Measurements from ENCODE around the gene STATH. TPM values are rescaled to one million over a fixed set of nuclear protein-coding genes. Genes with fewer than 3 reads are reported as not detected.

The STATH gene
- total RNA-seq, 4 donors from 2014 or later: not detected

DNA sequence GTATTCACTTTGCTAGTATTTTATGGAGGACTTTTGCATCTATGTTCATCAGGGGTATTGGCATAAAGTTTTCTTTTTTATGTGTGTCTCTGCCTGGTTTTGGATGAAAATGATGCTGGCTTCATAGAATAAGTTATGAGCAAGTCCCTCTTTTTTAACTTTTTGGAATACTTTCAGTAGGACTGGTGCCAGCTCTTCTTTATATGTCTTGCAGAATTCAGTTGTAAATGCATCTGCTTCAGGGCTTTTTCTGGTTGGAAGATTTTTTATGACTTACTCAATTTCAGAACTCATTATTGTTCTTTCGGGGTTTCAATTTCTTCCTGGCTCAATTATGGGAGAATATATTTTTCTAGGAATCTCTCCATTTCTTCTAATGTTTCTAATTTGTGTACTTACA, 21.1 kb upstream of the STATH start:
- Histone ChIP-seq H3K36me3 (no peaks in the 10 kb centered on the region), H3K27ac (no peak overlapping the region), H3K9me3 (no peaks in the 10 kb centered on the region), H3K4me1 (no peaks in the 10 kb centered on the region), H3K4me3 (no peak overlapping the region), H3K27me3 (no peaks in the 10 kb centered on the region)
- WGBS, 2 donors (ENCODE audit: low coverage in 1 of 2): 57 to 59% methylated on average over 1 of the region's 1 CpG
- TF ChIP-seq POLR2AphosphoS5 (IDR thresholded peaks at IDR 0.05): no peak
- no peak for ATAC-seq

DNA sequence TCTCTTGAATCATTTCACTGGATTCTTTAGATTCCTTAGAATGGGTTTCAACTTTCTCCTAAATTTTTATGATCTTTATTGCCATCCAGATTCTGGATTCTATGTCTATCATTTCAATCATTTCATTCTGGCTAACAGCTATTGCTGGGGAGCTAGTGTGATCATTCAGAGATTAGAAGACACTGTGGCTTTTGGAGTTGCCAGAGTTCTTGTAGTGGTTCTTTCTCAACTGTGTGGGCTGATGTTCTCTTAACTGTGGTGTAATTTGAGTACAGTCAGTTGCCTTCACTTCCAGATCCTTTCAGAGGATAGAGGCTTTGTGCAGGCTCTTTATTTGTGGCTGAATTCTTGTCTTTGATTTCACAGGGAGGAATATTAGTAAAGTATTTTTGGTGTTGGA, 18.2 kb upstream of the STATH start:
- Histone ChIP-seq H3K9me3 (no peaks in the 10 kb centered on the region), H3K27me3 (no peaks in the 10 kb centered on the region), H3K4me1 (no peaks in the 10 kb centered on the region), H3K36me3 (no peaks in the 10 kb centered on the region), H3K4me3 (no peak overlapping the region), H3K27ac (no peak overlapping the region)
- TF ChIP-seq, protein P1, sequence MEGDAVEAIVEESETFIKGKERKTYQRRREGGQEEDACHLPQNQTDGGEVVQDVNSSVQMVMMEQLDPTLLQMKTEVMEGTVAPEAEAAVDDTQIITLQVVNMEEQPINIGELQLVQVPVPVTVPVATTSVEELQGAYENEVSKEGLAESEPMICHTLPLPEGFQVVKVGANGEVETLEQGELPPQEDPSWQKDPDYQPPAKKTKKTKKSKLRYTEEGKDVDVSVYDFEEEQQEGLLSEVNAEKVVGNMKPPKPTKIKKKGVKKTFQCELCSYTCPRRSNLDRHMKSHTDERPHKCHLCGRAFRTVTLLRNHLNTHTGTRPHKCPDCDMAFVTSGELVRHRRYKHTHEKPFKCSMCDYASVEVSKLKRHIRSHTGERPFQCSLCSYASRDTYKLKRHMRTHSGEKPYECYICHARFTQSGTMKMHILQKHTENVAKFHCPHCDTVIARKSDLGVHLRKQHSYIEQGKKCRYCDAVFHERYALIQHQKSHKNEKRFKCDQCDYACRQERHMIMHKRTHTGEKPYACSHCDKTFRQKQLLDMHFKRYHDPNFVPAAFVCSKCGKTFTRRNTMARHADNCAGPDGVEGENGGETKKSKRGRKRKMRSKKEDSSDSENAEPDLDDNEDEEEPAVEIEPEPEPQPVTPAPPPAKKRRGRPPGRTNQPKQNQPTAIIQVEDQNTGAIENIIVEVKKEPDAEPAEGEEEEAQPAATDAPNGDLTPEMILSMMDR (IDR thresholded peaks at IDR 0.05): no peak
- TF ChIP-seq EP300 (IDR thresholded peaks at IDR 0.05): no peak
- TF ChIP-seq POLR2AphosphoS5 (IDR thresholded peaks at IDR 0.05): no peak
- no peak for TF ChIP-seq POLR2A (IDR thresholded peaks at IDR 0.05)
- no peak for ATAC-seq

DNA sequence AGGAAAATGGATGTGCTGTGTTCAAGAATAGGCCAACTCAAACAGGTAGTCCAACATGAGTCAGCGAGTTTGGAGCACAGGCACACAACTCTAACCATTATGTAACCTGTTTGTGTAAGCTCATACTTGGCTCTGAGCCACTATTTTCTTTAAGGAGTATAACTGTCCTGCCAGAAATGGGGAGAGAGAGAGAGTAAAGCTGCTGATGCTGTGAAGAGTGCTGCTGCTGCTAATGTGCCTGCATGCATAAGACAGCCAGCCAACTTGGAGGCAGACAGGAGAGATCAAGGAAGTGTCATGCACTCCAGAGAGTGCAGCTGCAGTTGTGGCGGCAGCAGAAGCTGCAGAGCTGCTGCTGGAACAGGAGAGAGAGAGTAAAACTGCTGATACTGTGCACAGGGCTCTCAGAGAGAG, 11.7 kb upstream of the STATH start:
- Histone ChIP-seq H3K9me3 (no peaks in the 10 kb centered on the region), H3K4me1 (peaks cover 0 to 11% (median 0%) of the 10 kb centered on the region in 3 donors), H3K27me3 (no peaks in the 10 kb centered on the region), H3K27ac (no peak overlapping the region), H3K4me3 (no peak overlapping the region), H3K36me3 (no peaks in the 10 kb centered on the region)
- WGBS, 2 donors (ENCODE audit: low coverage in 1 of 2): 13 to 15% methylated on average over 2 of the region's 2 CpGs
- no peak for TF ChIP-seq POLR2AphosphoS5 (IDR thresholded peaks at IDR 0.05)
- no peak for TF ChIP-seq EP300 (IDR thresholded peaks at IDR 0.05)
- no peak for TF ChIP-seq POLR2A (IDR thresholded peaks at IDR 0.05)
- TF ChIP-seq, protein P1 (IDR thresholded peaks at IDR 0.05): no peak
- peak; percentile 46 for ATAC-seq

DNA sequence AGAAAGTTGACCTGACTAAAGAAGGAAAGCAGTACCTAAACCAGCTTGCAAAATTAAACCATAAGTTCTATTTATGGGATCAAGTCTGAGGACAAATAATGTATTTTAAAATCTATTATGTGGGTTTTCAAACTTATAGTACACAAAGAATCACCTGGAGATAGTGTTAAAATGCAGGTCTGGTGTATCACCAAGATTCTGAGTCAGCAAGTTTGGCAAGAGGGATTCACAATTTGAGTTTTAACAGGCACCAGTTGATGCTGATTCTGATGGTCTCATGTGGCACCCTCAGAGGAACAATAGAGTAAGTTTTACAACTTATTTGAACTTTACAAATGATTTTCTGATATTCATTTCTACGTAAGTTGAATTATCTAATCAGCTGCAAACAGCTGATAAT, 9.1 kb upstream of the STATH start:
- ATAC-seq: no peak
- TF ChIP-seq, protein P1 (IDR thresholded peaks at IDR 0.05): no peak
- no peak for TF ChIP-seq EP300 (IDR thresholded peaks at IDR 0.05)
- Histone ChIP-seq H3K27me3 (no peaks in the 10 kb centered on the region), H3K36me3 (no peaks in the 10 kb centered on the region), H3K27ac (no peak overlapping the region), H3K4me3 (no peak overlapping the region), H3K9me3 (no peaks in the 10 kb centered on the region), H3K4me1 (peaks cover 0 to 11% (median 0%) of the 10 kb centered on the region in 3 donors)
- 82 to 88% methylated on average over 1 of the region's 1 CpG for WGBS, 2 donors (ENCODE audit: low coverage in 1 of 2)

DNA sequence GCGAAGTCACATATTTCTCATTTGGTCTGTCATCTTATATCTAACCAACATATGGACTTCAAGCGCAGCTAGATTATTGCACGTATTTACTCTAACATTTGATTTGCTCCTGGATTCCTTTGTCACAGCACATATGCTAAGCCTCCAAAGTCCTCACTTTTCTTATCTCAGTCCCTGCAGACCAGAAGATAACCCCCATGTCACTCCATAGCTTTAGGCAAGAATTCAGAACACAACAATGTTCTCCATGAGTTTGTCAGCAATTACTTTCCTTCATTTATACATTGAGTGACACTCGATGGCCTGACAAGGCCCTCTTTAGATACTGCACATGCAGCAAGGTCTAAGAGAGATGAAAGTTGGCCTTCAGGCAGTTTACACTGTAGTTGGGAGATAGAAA, 4.8 kb upstream of the STATH start:
- no peaks in the 10 kb centered on the region for H3K27me3 ChIP-seq
- no peak overlapping the region for H3K27ac ChIP-seq
- no peak for ATAC-seq
- H3K9me3 ChIP-seq: no peaks in the 10 kb centered on the region
- 59 to 66% methylated on average over 4 of the region's 4 CpGs for WGBS, 2 donors (ENCODE audit: low coverage in 1 of 2)
- TF ChIP-seq POLR2A (IDR thresholded peaks at IDR 0.05): no peak
- TF ChIP-seq, protein P1 (IDR thresholded peaks at IDR 0.05): no peak
- no peak for TF ChIP-seq POLR2AphosphoS5 (IDR thresholded peaks at IDR 0.05)
- no peak for TF ChIP-seq EP300 (IDR thresholded peaks at IDR 0.05)
- H3K4me1 ChIP-seq: no peaks in the 10 kb centered on the region
- H3K36me3 ChIP-seq: no peaks in the 10 kb centered on the region
- H3K4me3 ChIP-seq: no peak overlapping the region

DNA sequence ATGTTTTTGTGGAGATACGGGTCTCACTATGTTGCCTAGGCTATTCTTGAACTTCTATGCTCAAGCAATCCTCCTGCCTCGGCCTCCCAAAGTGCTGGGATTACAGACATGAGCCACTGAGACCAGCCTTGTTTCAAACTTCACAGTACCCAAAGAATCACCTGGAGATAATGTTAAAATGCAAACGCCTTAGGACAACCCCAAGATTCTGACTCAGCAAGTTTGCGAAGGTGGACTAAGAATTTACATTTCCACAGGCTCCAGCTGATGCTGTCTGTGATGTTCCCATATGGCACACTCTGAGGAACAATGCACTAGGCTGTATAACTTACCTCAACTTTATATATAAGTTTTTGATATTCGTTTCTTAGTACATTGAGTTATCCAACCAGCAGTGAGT, 984 bp upstream of the STATH start:
- no peaks in the 10 kb centered on the region for H3K9me3 ChIP-seq
- H3K4me3 ChIP-seq: no peak overlapping the region
- H3K4me1 ChIP-seq: no peaks in the 10 kb centered on the region
- H3K27me3 ChIP-seq: no peaks in the 10 kb centered on the region
- no peaks in the 10 kb centered on the region for H3K36me3 ChIP-seq
- TF ChIP-seq, protein P1 (IDR thresholded peaks at IDR 0.05): no peak
- TF ChIP-seq POLR2AphosphoS5 (IDR thresholded peaks at IDR 0.05) (no peak), POLR2A (IDR thresholded peaks at IDR 0.05) (no peak), EP300 (IDR thresholded peaks at IDR 0.05) (no peak)
- no peak overlapping the region for H3K27ac ChIP-seq
- 91 to 92% methylated on average over 4 to 5 of the region's 5 CpGs for WGBS, 2 donors (ENCODE audit: low coverage in 1 of 2)
- no peak for ATAC-seq
